Activated B cell treated with CpG ODN at 0.5 μM for 24 hours (primary cell): Measurements from ENCODE around the gene TSPAN32. TPM values are rescaled to one million over a fixed set of nuclear protein-coding genes. Genes with fewer than 3 reads are reported as not detected.

ENCODE experiments used
- ATAC-seq: fragments of 200-7000 bp; cut with Tn5 transposase; one replicate; pipeline ENCODE4 v1.10.0; 2021; ENCODE audit warnings: low read depth, mild to moderate bottlenecking, moderate library complexity
- CTCF ChIA-PET: fragments of 350-600 bp; sonication (Branson Sonifier 250); formaldehyde crosslinking; loops from one replicate; lab custom pipeline; 2021; ENCODE audit warnings: antibody characterized with exemption; lab: Charles Lee
- POLR2A ChIA-PET: fragments of 350-600 bp; sonication (Branson Sonifier 250); formaldehyde crosslinking; loops from one replicate; lab custom pipeline; 2021; ENCODE audit warnings: antibody characterized with exemption; lab: Charles Lee
- DNase-seq: peaks from one replicate; pipeline ENCODE4 v3.0.0; 2022
- H3K27ac Mint-ChIP-seq: one replicate; pipeline ENCODE4 v1.8.0; 2020; ENCODE audit warnings: mixed read lengths
- H3K27me3 Mint-ChIP-seq: one replicate; pipeline ENCODE4 v1.8.0; 2021; ENCODE audit warnings: mixed read lengths
- H3K36me3 Mint-ChIP-seq: one replicate; pipeline ENCODE4 v1.8.0; 2021; ENCODE audit warnings: low read depth, mixed read lengths
- H3K4me1 Mint-ChIP-seq: one replicate; pipeline ENCODE4 v1.8.0; 2021; ENCODE audit warnings: mixed read lengths
- H3K4me3 Mint-ChIP-seq: one replicate; pipeline ENCODE4 v1.8.0; 2020; ENCODE audit warnings: mild to moderate bottlenecking, mixed read lengths
- H3K9me3 Mint-ChIP-seq: one replicate; pipeline ENCODE4 v1.8.0; 2020; ENCODE audit warnings: mixed read lengths
- intact Hi-C: fragments of 100-400 bp; cut with micrococcal nuclease; formaldehyde crosslinking; loops from one replicate; pipeline ENCODE4 v1.15.1; 2024
- total RNA-seq: library from RNA; stranded (reverse); gene quantifications from 2 replicates; pipeline ENCODE4 v1.2.3, GENCODE V29; 2022
- TF ChIP-seq, protein P1 (sequence below): fragments of 200-600 bp; IDR thresholded peaks from one replicate; pipeline ENCODE4 v1.8.0; 2022; ENCODE audit warnings: antibody characterized with exemption, mild to moderate bottlenecking

Gene TSPAN32
- total RNA-seq, 1 donor from 2014 or later: 7.3 TPM

DNA sequence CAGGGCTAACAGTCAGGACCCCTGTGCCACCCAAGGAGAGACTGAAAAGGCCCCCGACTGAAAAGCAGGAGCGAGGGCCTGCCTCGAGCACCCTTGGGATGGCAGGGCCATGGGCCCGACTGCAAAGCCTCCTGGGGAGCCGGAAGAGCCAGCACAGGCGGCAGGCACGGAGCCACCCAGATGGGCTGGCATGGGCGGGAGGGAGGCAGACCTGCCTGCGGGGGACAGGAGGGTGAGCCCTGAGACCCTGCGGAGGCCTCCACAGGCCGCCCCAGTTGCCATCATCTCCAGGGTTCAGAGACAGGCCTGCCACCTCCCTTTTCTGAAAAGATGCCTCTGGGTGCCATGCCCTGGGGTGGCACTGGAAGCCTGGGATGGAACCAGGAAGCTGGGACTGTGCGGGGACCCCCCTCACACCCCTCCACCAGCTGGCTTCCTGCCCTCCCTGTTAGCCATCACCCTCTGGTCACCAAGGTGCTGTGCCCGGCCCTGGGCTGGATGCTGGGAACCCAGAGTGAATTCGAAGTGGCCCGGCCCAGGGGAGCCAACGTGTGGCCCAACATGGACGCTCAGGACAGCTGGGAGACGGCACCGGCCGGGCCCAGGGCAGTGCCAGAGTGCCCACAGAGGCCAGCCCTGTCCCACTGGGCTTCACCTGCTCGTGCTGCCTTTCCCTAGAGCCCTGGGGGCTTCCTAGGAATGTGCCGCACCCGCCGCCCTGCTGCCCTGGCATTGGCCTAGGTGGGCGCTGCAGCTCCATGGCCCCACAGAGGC lies 13.8 kb downstream of the TSPAN32 start:
- TF ChIP-seq, protein P1, sequence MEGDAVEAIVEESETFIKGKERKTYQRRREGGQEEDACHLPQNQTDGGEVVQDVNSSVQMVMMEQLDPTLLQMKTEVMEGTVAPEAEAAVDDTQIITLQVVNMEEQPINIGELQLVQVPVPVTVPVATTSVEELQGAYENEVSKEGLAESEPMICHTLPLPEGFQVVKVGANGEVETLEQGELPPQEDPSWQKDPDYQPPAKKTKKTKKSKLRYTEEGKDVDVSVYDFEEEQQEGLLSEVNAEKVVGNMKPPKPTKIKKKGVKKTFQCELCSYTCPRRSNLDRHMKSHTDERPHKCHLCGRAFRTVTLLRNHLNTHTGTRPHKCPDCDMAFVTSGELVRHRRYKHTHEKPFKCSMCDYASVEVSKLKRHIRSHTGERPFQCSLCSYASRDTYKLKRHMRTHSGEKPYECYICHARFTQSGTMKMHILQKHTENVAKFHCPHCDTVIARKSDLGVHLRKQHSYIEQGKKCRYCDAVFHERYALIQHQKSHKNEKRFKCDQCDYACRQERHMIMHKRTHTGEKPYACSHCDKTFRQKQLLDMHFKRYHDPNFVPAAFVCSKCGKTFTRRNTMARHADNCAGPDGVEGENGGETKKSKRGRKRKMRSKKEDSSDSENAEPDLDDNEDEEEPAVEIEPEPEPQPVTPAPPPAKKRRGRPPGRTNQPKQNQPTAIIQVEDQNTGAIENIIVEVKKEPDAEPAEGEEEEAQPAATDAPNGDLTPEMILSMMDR: no peak
- ChIA-PET CTCF (no interaction called here), POLR2A (no interaction called here)
- H3K4me3 Mint-ChIP-seq: no peak overlapping the region
- DNase-seq (no peak), ATAC-seq (no peak)
- no peak overlapping the region for H3K27ac Mint-ChIP-seq
- H3K36me3 Mint-ChIP-seq: peaks cover 2% of the 10 kb centered on the region
- no peaks in the 10 kb centered on the region for H3K4me1 Mint-ChIP-seq
- H3K27me3 Mint-ChIP-seq: no peaks in the 10 kb centered on the region
- H3K9me3 Mint-ChIP-seq: no peaks in the 10 kb centered on the region
- intact Hi-C loops: no loop called here

DNA sequence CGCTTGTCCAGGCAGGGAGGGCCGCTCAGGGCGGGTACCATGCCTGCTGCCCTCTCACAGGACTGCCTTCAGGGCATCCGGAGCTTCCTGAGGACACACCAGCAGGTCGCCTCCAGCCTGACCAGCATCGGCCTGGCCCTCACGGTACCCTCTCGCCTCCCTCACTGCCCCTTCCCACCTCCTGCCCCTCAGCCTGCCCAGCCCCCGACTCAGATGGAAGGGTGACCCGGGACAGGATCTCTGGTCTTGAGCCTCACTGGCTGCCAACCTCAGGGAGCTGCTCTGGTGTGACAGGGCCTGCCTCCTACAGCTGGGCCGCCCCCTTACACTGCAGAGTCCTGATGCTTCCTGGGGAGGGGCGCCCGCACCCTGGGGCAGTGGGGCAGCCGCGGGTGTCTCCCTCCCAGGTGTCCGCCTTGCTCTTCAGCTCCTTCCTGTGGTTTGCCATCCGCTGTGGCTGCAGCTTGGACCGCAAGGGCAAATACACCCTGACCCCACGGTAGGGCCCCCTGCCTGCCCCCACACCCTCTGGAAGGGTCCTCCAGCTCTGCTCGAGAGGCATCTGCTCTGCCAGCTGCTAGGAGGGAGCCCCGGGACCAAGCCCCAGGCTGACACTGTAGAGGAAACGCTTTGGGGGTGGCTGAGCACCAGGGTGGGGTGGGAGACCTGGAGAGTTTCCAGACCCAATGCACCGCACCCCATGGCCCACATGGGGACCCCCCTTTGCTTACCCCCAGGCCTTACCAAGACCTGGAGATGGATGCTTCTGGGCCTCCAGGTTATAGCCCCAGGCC lies 14.6 kb downstream of the TSPAN32 start:
- Mint-ChIP-seq H3K4me1 (no peaks in the 10 kb centered on the region), H3K4me3 (no peak overlapping the region), H3K27ac (no peak overlapping the region), H3K36me3 (peaks cover 2% of the 10 kb centered on the region), H3K27me3 (no peaks in the 10 kb centered on the region), H3K9me3 (no peaks in the 10 kb centered on the region)
- POLR2A ChIA-PET: no interaction called here
- no peak for ATAC-seq
- DNase-seq: no peak
- CTCF ChIA-PET: interaction anchor here (2.7 kb wide), 1 partner anchor 11 kb away, joined by 8 read pairs; no protein-coding TSS in a partner anchor
- TF ChIP-seq, protein P1: no peak
- intact Hi-C loops: no loop called here

DNA sequence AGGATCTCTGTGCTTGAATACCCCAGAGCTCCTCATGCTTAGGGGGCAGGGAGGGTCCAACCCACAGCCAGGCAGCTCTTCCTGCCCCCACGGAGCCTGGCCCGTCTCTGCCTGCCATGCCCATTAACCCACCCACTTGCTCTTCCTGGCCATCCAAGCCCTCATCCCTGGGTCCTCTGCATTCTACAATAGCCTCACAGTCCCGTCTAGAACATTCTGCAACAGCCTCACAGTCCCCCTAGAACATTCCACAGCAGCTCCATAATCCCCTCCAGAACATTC lies 15.1 kb downstream of the TSPAN32 start:
- Mint-ChIP-seq H3K9me3 (peaks cover 2% of the 10 kb centered on the region), H3K36me3 (peaks cover 2% of the 10 kb centered on the region), H3K4me3 (no peak overlapping the region), H3K27ac (no peak overlapping the region), H3K4me1 (no peaks in the 10 kb centered on the region), H3K27me3 (no peaks in the 10 kb centered on the region)
- TF ChIP-seq, protein P1: no peak
- no peak for ATAC-seq
- POLR2A ChIA-PET: no interaction called here
- DNase-seq: no peak
- CTCF ChIA-PET: interaction anchor here (2.7 kb wide), 1 partner anchor 11 kb away, joined by 8 read pairs; no protein-coding TSS in a partner anchor
- intact Hi-C loops: no loop called here

DNA sequence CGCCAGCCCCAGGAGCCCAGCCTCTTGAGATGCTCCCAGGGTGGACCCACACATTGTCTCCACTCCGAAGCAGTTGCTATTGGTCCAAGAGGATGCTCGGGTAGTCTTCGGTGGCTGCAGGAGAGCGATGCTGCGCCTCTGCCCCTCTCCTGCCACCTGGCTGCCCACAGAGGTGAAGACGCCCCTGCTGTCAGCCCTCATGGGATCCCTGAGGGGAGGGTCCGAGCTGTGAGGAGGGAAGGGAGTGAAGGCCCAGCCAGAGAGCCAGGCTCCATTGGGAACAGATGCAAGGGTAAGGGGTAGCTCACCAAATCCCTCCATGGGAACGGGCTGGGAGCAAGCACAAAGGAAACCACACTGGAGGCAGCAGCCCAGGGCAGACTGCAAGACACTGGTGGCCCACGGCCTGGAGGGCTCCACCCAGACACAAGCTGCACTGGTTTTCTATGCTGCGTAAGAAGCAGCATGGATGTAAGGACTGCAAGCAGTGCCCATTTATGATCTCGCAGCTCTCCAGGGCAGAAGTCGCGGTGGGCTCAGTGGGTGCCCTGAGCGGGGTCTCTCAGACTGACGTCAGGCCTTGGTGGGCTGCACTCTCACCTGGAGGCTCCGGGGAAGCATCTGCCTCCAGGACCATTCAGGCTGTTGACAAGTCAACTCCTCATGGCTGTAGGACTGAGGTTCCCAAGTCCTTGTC lies 15.7 kb downstream of the TSPAN32 start:
- POLR2A ChIA-PET: no interaction called here
- Mint-ChIP-seq H3K27me3 (no peaks in the 10 kb centered on the region), H3K4me1 (no peaks in the 10 kb centered on the region), H3K9me3 (peaks cover 4% of the 10 kb centered on the region), H3K36me3 (peaks cover 2% of the 10 kb centered on the region), H3K27ac (no peak overlapping the region), H3K4me3 (no peak overlapping the region)
- TF ChIP-seq, protein P1: no peak
- intact Hi-C loops: no loop called here
- CTCF ChIA-PET: interaction anchor here (2.7 kb wide), 1 partner anchor 12 kb away, joined by 8 read pairs; no protein-coding TSS in a partner anchor
- ATAC-seq (no peak), DNase-seq (no peak)

DNA sequence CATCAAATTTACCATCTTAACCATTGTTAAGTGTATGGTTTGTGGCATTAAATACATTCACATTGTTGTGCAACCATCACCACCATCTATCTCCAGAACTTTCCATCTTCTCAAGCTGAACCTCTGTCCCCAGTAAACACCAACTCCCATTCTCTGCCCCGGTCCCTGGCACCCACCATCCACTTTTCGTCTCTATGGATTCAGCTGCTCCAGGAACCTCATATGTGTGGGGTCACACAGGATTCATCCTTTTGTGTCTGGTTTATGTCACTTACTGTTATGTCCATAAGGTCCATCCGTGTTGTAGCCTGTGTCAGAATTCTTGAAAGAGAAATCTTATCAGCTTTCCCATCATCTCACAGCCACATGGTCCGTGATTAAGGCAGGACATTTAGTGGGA lies 16.3 kb downstream of the TSPAN32 start:
- Mint-ChIP-seq H3K4me3 (no peak overlapping the region), H3K4me1 (no peaks in the 10 kb centered on the region), H3K36me3 (peaks cover 2% of the 10 kb centered on the region), H3K9me3 (peaks cover 9% of the 10 kb centered on the region), H3K27me3 (no peaks in the 10 kb centered on the region), H3K27ac (no peak overlapping the region)
- TF ChIP-seq, protein P1: no peak
- POLR2A ChIA-PET: no interaction called here
- CTCF ChIA-PET: interaction anchor here (2.7 kb wide), 1 partner anchor 12 kb away, joined by 8 read pairs; no protein-coding TSS in a partner anchor
- intact Hi-C loops: no loop called here
- ATAC-seq (no peak), DNase-seq (no peak)
